IPS DF 4.7 (cell line): ENCODE data around the gene SYMPK.

Source experiments
- DNase-seq: peaks from one replicate; pipeline ENCODE4 v3.0.0-alpha.2; 2013; ENCODE audit warnings: low spot score; ENCODE audit errors: extremely low read depth

SYMPK gene

DNA sequence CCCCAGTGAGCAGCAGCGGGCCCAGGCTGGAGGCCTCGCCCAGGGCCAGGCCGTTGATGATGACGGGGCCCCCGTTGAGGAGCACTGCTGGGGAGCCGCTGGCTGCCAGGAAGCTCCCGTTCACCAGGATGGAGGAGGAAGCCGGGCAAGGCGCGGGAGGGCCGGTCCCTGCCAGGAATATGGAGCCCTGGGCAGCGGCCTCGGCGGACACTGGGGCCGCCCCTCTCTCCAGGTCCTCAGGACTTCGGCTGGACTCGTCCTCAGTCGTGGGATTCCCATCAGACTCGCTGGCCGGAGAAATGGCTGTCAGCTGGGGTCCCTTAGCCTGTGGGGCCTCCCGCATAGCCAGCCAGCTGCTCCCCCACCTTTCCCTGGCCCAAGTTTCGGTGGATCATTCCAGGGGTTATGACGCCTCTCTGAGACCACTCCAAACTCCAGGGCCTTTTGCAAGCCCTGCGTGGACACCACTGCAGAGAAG, 96.0 kb downstream of the SYMPK start:
- no peak for DNase-seq

DNA sequence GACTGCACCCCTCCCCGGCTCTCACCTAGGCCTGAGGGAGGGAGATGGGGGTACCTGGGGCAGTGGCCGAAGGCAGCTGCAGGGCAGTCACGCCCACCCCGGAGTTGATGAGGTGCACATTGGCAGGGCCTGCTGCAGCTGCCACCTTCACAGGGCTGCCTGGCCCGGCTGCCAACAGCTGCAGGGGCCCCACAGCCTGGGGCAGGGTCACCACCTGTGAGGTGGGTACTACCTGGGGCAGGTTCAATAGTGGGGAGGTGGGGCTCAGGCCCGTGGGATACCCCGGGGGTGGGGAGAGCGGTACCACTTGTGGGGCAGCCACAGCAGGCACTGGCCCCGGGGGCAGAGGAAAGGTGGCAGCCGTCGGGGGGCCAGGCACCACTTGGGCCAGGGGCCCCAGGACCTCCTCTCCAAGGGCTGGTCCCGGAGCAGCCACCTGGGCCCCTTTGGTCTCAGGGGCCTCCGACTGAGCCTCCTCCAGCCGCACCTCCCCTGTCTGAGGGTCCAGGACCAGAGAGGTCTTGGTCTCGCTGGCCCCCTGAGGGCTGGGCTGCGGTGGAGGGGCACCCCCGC, 96.6 kb downstream of the SYMPK start:
- DNase-seq = no peak

DNA sequence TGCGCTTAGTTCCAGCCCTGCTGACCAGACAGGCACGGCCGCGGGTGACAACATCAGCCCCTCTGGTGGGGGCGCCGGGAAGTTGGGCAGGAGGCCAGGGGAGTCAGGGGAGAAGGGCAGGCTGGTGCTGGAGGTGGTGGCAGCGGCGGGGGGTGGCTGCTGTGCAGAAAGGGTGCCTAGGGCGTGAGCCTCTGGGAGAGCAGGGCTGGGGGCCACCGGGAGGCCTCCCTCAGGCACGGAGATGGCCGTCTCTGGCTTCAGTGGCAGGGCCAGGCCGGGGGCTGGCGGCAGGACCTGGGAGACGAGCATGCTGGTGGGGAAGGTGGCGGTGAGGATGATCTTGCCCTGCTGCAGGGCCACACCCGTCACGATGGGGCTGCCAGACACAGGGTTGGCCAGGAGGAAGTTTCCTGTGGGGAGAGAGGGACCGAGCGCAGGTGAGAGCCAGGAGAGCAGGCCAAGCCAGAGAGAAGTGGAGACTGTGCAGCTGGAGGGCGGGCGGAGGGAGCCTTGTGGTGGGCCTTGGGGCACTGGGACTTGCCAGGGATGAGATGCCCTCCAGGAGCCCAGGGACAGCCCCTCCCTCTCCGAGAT, 97.1 kb downstream of the SYMPK start:
- no peak for DNase-seq
